Tibial nerve (tissue), 3 donors: ENCODE results near the gene CFP.

Source experiments
- POLR2A ChIP-seq, 2 donors: fragments of 450-650 bp; IDR thresholded peaks; one replicate each; pipeline ENCODE4 v1.6.1; 2017; ENCODE audit warnings: antibody characterized with exemption in 2 of 2, mild to moderate bottlenecking in 2 of 2, moderate library complexity in 2 of 2
- TF ChIP-seq, protein P1 (sequence below), 5 experiments: fragments of 200-600 bp in 3 of 5; fragments of 450-650 bp in 2 of 5; sonication (generic) in 3 of 5; IDR thresholded peaks; one replicate each; pipeline ENCODE4 v1.5.1; 2016 to 2019; ENCODE audit warnings: antibody characterized with exemption in 5 of 5, mild to moderate bottlenecking in 3 of 5, moderate library complexity in 2 of 5

DNA sequence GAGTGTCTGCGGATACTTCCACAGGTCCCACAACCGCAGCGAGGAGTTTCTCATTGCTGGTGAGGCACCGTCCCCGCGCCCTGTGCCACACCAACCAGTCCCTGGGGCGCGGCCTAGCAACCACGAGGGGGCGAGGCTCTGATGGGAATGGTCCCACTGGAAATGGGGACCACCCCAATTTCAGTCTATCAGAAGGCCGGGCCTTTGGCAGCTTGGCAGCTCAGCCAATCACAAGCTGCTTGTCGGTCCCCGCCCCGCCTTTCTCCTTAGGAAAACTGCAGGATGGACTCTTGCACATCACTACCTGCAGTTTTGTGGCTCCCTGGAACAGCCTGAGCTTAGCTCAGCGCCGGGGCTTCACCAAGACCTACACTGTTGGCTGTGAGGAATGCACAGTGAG is 44.5 kb downstream of the CFP start:
- TF ChIP-seq, protein P1, sequence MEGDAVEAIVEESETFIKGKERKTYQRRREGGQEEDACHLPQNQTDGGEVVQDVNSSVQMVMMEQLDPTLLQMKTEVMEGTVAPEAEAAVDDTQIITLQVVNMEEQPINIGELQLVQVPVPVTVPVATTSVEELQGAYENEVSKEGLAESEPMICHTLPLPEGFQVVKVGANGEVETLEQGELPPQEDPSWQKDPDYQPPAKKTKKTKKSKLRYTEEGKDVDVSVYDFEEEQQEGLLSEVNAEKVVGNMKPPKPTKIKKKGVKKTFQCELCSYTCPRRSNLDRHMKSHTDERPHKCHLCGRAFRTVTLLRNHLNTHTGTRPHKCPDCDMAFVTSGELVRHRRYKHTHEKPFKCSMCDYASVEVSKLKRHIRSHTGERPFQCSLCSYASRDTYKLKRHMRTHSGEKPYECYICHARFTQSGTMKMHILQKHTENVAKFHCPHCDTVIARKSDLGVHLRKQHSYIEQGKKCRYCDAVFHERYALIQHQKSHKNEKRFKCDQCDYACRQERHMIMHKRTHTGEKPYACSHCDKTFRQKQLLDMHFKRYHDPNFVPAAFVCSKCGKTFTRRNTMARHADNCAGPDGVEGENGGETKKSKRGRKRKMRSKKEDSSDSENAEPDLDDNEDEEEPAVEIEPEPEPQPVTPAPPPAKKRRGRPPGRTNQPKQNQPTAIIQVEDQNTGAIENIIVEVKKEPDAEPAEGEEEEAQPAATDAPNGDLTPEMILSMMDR (IDR thresholded peaks at IDR 0.05) = no peak
- TF ChIP-seq POLR2A (IDR thresholded peaks at IDR 0.05) = no peak
